Measurements from ENCODE around the gene SVIL. TPM values are rescaled to one million over a fixed set of nuclear protein-coding genes. Genes with fewer than 3 reads are reported as not detected.

The SVIL gene
- total and polyA plus RNA-seq, 4 donors = 3.1 to 26.0 (median 9.4) TPM

- H3K27me3 ChIP-seq (ENCODE audit: control insufficient read depth in 4 of 4, insufficient read depth in 4 of 4, low read length in 3 of 4) = no peaks in the 10 kb centered on the region
- TF ChIP-seq EGR1 (IDR thresholded peaks at IDR 0.05; ENCODE audit: low read depth in 2 of 2) (no peak), ZBTB33 (IDR thresholded peaks at IDR 0.05) (no peak), FOXA1 (IDR thresholded peaks at IDR 0.05) (no peak), FOXA2 (IDR thresholded peaks at IDR 0.05) (no peak), HNF4A (conservative IDR thresholded peaks at IDR 0.05) (no peak), HNF4G (IDR thresholded peaks at IDR 0.05) (no peak), REST (IDR thresholded peaks at IDR 0.05) (no peak), RAD21 (IDR thresholded peaks at IDR 0.05) (no peak), CTCF (IDR thresholded peaks at IDR 0.05; ENCODE audit: low read depth, low read length, missing input control) (no peak), ATF3 (IDR thresholded peaks at IDR 0.05) (no peak), SP1 (IDR thresholded peaks at IDR 0.05) (no peak), NR2F2 (IDR thresholded peaks at IDR 0.05) (no peak), MAX (IDR thresholded peaks at IDR 0.05) (no peak), JUND (IDR thresholded peaks at IDR 0.05) (no peak), YY1 (IDR thresholded peaks at IDR 0.05) (no peak), RXRA (IDR thresholded peaks at IDR 0.05) (no peak), GABPA (IDR thresholded peaks at IDR 0.05 in 1 of 2, conservative IDR thresholded peaks at IDR 0.05 in 1 of 2) (no peak), TAF1 (conservative IDR thresholded peaks at IDR 0.05) (no peak)
- H3K9ac ChIP-seq (ENCODE audit: low read depth in 1 of 2, low read length in 2 of 2) = no peak overlapping the region
- H3K4me1 ChIP-seq (ENCODE audit: control insufficient read depth in 4 of 4, insufficient read depth in 4 of 4, low read length in 3 of 4) = no peaks in the 10 kb centered on the region
- 82% methylated on average over 4 of the region's 4 CpGs for WGBS
- no peak overlapping the region for H3K27ac ChIP-seq (ENCODE audit: low read depth in 1 of 2, low read length in 2 of 2)
- no peaks in the 10 kb centered on the region for H3K9me3 ChIP-seq (ENCODE audit: control insufficient read depth in 4 of 4, low read length in 3 of 4)
- DNase-seq (ENCODE audit: low spot score) = no peak
- H3K36me3 ChIP-seq (ENCODE audit: control insufficient read depth in 4 of 4, insufficient read depth in 3 of 4, low read depth in 1 of 4, low read length in 3 of 4) = peaks cover 4 to 51% (median 33%) of the 10 kb centered on the region in 4 donors
- H3K4me3 ChIP-seq (ENCODE audit: low read depth in 1 of 3, low read length in 3 of 3) = no peak overlapping the region
Observed at GRCh38 chr10:29522918-29523317, 111.9 kb downstream of the SVIL start.
